K562 (cell line): ENCODE results near the gene ID1. TPM values are rescaled to one million over a fixed set of nuclear protein-coding genes. Genes with fewer than 3 reads are reported as not detected.

Source experiments
- ATF6 ChIP-seq: sonication (generic); formaldehyde crosslinking; IDR thresholded peaks from 2 replicates; pipeline ENCODE4 v1.4.0; 2020; ENCODE audit warnings: mild to moderate bottlenecking, missing genetic modification reagents
- BMI1 ChIP-seq: fragments of 150-350 bp; IDR thresholded peaks from 2 replicates; pipeline ENCODE4 v1.6.1; 2014; ENCODE audit warnings: low read length
- CREB3 ChIP-seq: fragments of 450-650 bp; conservative IDR thresholded peaks from 2 replicates; pipeline ENCODE4 v1.6.1; 2016; ENCODE audit warnings: missing genetic modification characterization, low read depth, mild to moderate bottlenecking, missing compliant biosample characterization, moderate library complexity
- EP300 ChIP-seq: IDR thresholded peaks from 2 replicates; pipeline ENCODE4 v1.6.1; 2012; ENCODE audit warnings: low read length, improper control_type of control experiment
- ETV1 ChIP-seq: fragments of 450-650 bp; conservative IDR thresholded peaks from 2 replicates; pipeline ENCODE4 v1.6.1; 2016; ENCODE audit warnings: missing genetic modification characterization, control low read depth, low read depth, missing compliant biosample characterization
- HMGN3 ChIP-seq: IDR thresholded peaks from 2 replicates; pipeline ENCODE4 v1.6.1; 2011; ENCODE audit warnings: borderline replicate concordance, low read depth, mild to moderate bottlenecking, mixed read lengths, low read length; ENCODE audit not compliant: insufficient read length; ENCODE audit errors: extremely low read depth
- KDM1A ChIP-seq, 2 experiments: fragments of 450-650 bp; IDR thresholded peaks; 2 replicates each; pipeline ENCODE4 v1.6.1; 2016; ENCODE audit warnings: mild to moderate bottlenecking in 2 of 2
- MGA ChIP-seq: fragments of 450-650 bp; IDR thresholded peaks from 2 replicates; pipeline ENCODE4 v1.6.1; 2016; ENCODE audit warnings: mild to moderate bottlenecking, moderate library complexity
- PHB ChIP-seq: fragments of 250-450 bp; sonication (Bioruptor Pico); IDR thresholded peaks from 2 replicates; pipeline ENCODE4 v1.5.0; 2021
- RFX7 ChIP-seq: fragments of 250-450 bp; sonication (Bioruptor Pico); IDR thresholded peaks from 2 replicates; pipeline ENCODE4 v1.5.1; 2021; ENCODE audit warnings: mild to moderate bottlenecking
- SMC3 ChIP-seq: conservative IDR thresholded peaks from 2 replicates; pipeline ENCODE4 v1.6.1; 2011; ENCODE audit warnings: low read depth, low read length, improper control_type of control experiment; ENCODE audit not compliant: insufficient read depth
- TCFL5 ChIP-seq: fragments of 250-450 bp; sonication (Bioruptor Pico); conservative IDR thresholded peaks from 2 replicates; pipeline ENCODE4 v1.6.1; 2021; ENCODE audit warnings: mild to moderate bottlenecking, moderate library complexity, matching md5 sums
- polyA plus RNA-seq, 8 experiments: library from polyadenylated mRNA; depleted of rRNA in 4 of 8; stranded (reverse) in 5 of 8; unstranded in 3 of 8; fragments of >200 nt; fragmentation: Nextera tagmentation in 2 of 8; fragmentation: Illumina TruSeq in 1 of 8; extraction: Ambion mirVana in 2 of 8; extraction: Trizol in 1 of 8; gene quantifications; 2 replicates each; pipeline versions ENCODE4 v1.2.1 to v1.2.3, GENCODE V29; 2011 to 2014; ENCODE audit warnings: inconsistent platforms in 1 of 8, missing spikeins in 1 of 8
- total RNA-seq, 7 experiments: library from RNA; depleted of rRNA in 6 of 7; stranded (reverse); fragments of >200 nt in 6 of 7; fragmentation: Illumina TruSeq in 2 of 7; extraction: Trizol in 2 of 7; gene quantifications; 2 replicates each; pipeline versions ENCODE4 v1.2.1 to v1.2.3, GENCODE V29; 2011 to 2021; ENCODE audit warnings: low replicate concordance in 1 of 7

ID1 gene
- total and polyA plus RNA-seq, 9 of the 15 experiments (the other 6 are each of a cell fraction or from before 2014, with no cell fraction given) = 1.4 to 358 (median 65.0) TPM

GRCh38 chr20:31572701-31573554 is 32.2 kb upstream of the ID1 start (continued):
- peak in 1 of 2 experiments; percentile 37; a peak in 1 of 4 replicates for TF ChIP-seq KDM1A (IDR thresholded peaks at IDR 0.05)
- TF ChIP-seq RFX7 (CRISPR knock-in tag) = no peak
- TF ChIP-seq ETV1 (tag) = peak; percentile 80
- no peak for TF ChIP-seq BMI1
- peak; percentile 26; the same call in 1 of the 2 replicates for TF ChIP-seq MGA
- TF ChIP-seq PHB (CRISPR knock-in tag) = no peak; the same call in 1 of the 2 replicates
- peak; percentile 20 for TF ChIP-seq EP300
- TF ChIP-seq HMGN3 = peak; percentile 99
- no peak for TF ChIP-seq ATF6
- peak; percentile 96 for TF ChIP-seq CREB3 (tag)
- 0 out of 2 replicates have a peak, but pooled peaks have one; percentile 56 for TF ChIP-seq TCFL5
- TF ChIP-seq SMC3 = 0 out of 2 replicates have a peak, but pooled peaks have one; percentile 13
